K562 (cell line): Measurements from ENCODE around the gene UBE2E2. TPM values are rescaled to one million over a fixed set of nuclear protein-coding genes. Genes with fewer than 3 reads are reported as not detected.

ENCODE experiments used
- ATAC-seq: fragments of 200-7000 bp; cut with Tn5 transposase; 3 replicates; pipeline ENCODE4 v1.9.1; 2020; ENCODE audit warnings: moderate library complexity
- BruUV-seq: library from RNA; stranded (reverse); fragments of 400-500 nt; replicated peaks from 2 replicates; lab custom pipeline; 2021; lab: Mats Ljungman, UMichigan
- CTCF ChIA-PET: fragments of 300-600 bp; formaldehyde crosslinking; extraction: SDS; loops from one replicate; lab custom pipeline; 2021; ENCODE audit warnings: low intra/inter-chr PET ratio; lab: Yijun Ruan, JAX
- POLR2A ChIA-PET: fragments of 300-600, 350-650 bp; sonication (Branson Sonifier 250); formaldehyde crosslinking; extraction: SDS; loops from one replicate; lab custom pipeline; 2021; ENCODE audit warnings: antibody characterized with exemption, inconsistent platforms; lab: Yijun Ruan, JAX
- DNase-seq, 4 experiments: peaks; one replicate each; pipeline versions ENCODE4 v3.0.0 to v3.0.0-alpha.2; 2011 to 2018; ENCODE audit warnings: low spot score in 3 of 4, mixed read lengths in 3 of 4; ENCODE audit errors: extremely low read depth in 1 of 4
- FAIRE-seq: peaks from 2 replicates; lab custom pipeline; 2011; peaks lifted over from hg19 to GRCh38; lab: Jason Lieb, UNC
- H2AFZ ChIP-seq: 2 replicates; pipeline ENCODE4 v1.6.0; 2011; ENCODE audit warnings: low read depth, low read length, control low read depth, inconsistent platforms
- H3K27ac ChIP-seq: fragments of 200-600 bp; 3 replicates; pipeline ENCODE4 v1.8.0; 2011; ENCODE audit warnings: low read depth, mild to moderate bottlenecking, control low read depth, inconsistent platforms, low read length, moderate library complexity, mixed read lengths; ENCODE audit errors: extremely low read depth
- H3K27me3 ChIP-seq, 2 experiments: fragments of 300-600 bp in 1 of 2; 2 replicates in 1 of 2; 3 replicates in 1 of 2; pipeline versions ENCODE4 v1.6.0 to v1.8.0; 2011; ENCODE audit warnings: inconsistent platforms in 2 of 2, low read length in 2 of 2, mild to moderate bottlenecking in 1 of 2, mixed read lengths in 1 of 2, moderate library complexity in 1 of 2; ENCODE audit not compliant: control insufficient read depth in 2 of 2, insufficient read depth in 2 of 2
- H3K36me3 ChIP-seq: fragments of 300-600 bp; 3 replicates; pipeline ENCODE4 v1.8.0; 2011; ENCODE audit warnings: mild to moderate bottlenecking, low read length, inconsistent platforms; ENCODE audit not compliant: control insufficient read depth, insufficient read depth
- H3K4me1 ChIP-seq, 2 experiments: fragments of 200-600 bp in 1 of 2; replicated peaks in 1 of 2; 2 replicates in 1 of 2; 3 replicates in 1 of 2; pipeline versions ENCODE4 v1.5.1 to v1.8.0; 2011; ENCODE audit warnings: inconsistent platforms in 2 of 2, low read length in 2 of 2, mild to moderate bottlenecking in 1 of 2, mixed read lengths in 1 of 2, moderate library complexity in 1 of 2; ENCODE audit not compliant: control insufficient read depth in 2 of 2, insufficient read depth in 2 of 2
- H3K4me2 ChIP-seq: 2 replicates; pipeline ENCODE4 v1.6.1; 2011; ENCODE audit warnings: low read length, control low read depth, inconsistent platforms, mixed read lengths; ENCODE audit not compliant: insufficient read depth
- H3K4me3 ChIP-seq: fragments of 200-600 bp; sonication (generic), shearing (Covaris generic); 2 replicates; pipeline ENCODE4 v1.5.1; 2016; ENCODE audit warnings: control low read depth, inconsistent platforms
- H3K79me2 ChIP-seq: fragments of 200-600 bp; 3 replicates; pipeline ENCODE4 v1.8.0; 2011; ENCODE audit warnings: low read length, inconsistent platforms; ENCODE audit not compliant: control insufficient read depth, insufficient read depth
- H3K9ac ChIP-seq, 2 experiments: 2 replicates each; pipeline versions ENCODE4 v1.6.0 to v1.6.1; 2011; ENCODE audit warnings: low read depth in 2 of 2, low read length in 2 of 2, control low read depth in 1 of 2, inconsistent platforms in 1 of 2, mild to moderate bottlenecking in 1 of 2, mixed read lengths in 1 of 2; ENCODE audit not compliant: insufficient read depth in 1 of 2
- H3K9me1 ChIP-seq: one replicate; pipeline ENCODE4 v1.6.0; 2011; ENCODE audit warnings: inconsistent platforms, mild to moderate bottlenecking, low read length, moderate library complexity; ENCODE audit not compliant: control insufficient read depth, insufficient read depth
- H3K9me3 ChIP-seq: replicated peaks from 2 replicates; pipeline ENCODE4 v1.5.1; 2011; ENCODE audit warnings: low read depth, low read length, inconsistent platforms; ENCODE audit not compliant: control insufficient read depth, insufficient read depth
- H4K20me1 ChIP-seq: replicated peaks from 2 replicates; pipeline ENCODE4 v1.6.1; 2011; ENCODE audit warnings: low read length, inconsistent platforms, mixed read lengths; ENCODE audit not compliant: control insufficient read depth, insufficient read depth
- ATF1 ChIP-seq, 2 experiments: fragments of 450-650 bp in 1 of 2; IDR thresholded peaks; 2 replicates each; pipeline ENCODE4 v1.6.1; 2016; ENCODE audit warnings: missing compliant biosample characterization in 1 of 2, missing genetic modification characterization in 1 of 2
- BDP1 ChIP-seq: IDR thresholded peaks from 3 replicates; pipeline ENCODE4 v1.6.1; 2011; ENCODE audit not compliant: insufficient read length, insufficient read depth
- CHD4 ChIP-seq: fragments of 200-600 bp; sonication (generic); IDR thresholded peaks from 3 replicates; pipeline ENCODE4 v1.6.1; 2012; ENCODE audit warnings: low read depth, mild to moderate bottlenecking, mixed read lengths, low read length, inconsistent platforms; ENCODE audit not compliant: insufficient read depth, insufficient replicate concordance, poor library complexity, severe bottlenecking
- EZH2 ChIP-seq: IDR thresholded peaks from 2 replicates; pipeline ENCODE4 v1.6.1; 2012; ENCODE audit warnings: low read depth, mild to moderate bottlenecking, inconsistent platforms, low read length, borderline replicate concordance
- HDAC8 ChIP-seq: fragments of 450-650 bp; IDR thresholded peaks from 2 replicates; pipeline ENCODE4 v1.6.1; 2016; ENCODE audit warnings: mild to moderate bottlenecking, missing genetic modification characterization, moderate library complexity, missing compliant biosample characterization
- MTA2 ChIP-seq: fragments of 450-650 bp; IDR thresholded peaks from 2 replicates; pipeline ENCODE4 v1.6.1; 2016; ENCODE audit warnings: low read depth
- RFX1 ChIP-seq: fragments of 450-650 bp; IDR thresholded peaks from 2 replicates; pipeline ENCODE4 v1.6.1; 2016; ENCODE audit warnings: mild to moderate bottlenecking, moderate library complexity
- RUNX1 ChIP-seq: sonication (generic); IDR thresholded peaks from 2 replicates; pipeline ENCODE4 v1.6.1; 2016; ENCODE audit warnings: antibody characterized with exemption, low read depth
- YBX1 ChIP-seq: fragments of 450-650 bp; IDR thresholded peaks from 2 replicates; pipeline ENCODE4 v1.7.1; 2016; ENCODE audit warnings: mild to moderate bottlenecking
- ZNF354B ChIP-seq: fragments of 250-450 bp; sonication (Bioruptor Pico); IDR thresholded peaks from 2 replicates; pipeline ENCODE4 v1.4.0; 2020
- ZNF431 ChIP-seq: sonication (generic); formaldehyde crosslinking; IDR thresholded peaks from 2 replicates; pipeline ENCODE4 v1.8.0; 2022; ENCODE audit warnings: mild to moderate bottlenecking, missing genetic modification reagents
- ZNF707 ChIP-seq: fragments of 250-450 bp; sonication (Bioruptor Pico); conservative IDR thresholded peaks from 2 replicates; pipeline ENCODE4 v1.8.0; 2022; ENCODE audit warnings: inconsistent platforms, mild to moderate bottlenecking, moderate library complexity
- ZNF76 ChIP-seq: fragments of 250-450 bp; sonication (Bioruptor Pico); IDR thresholded peaks from 2 replicates; pipeline ENCODE4 v1.4.0; 2020; ENCODE audit warnings: mild to moderate bottlenecking, moderate library complexity, borderline replicate concordance
- ZNF766 ChIP-seq: fragments of 200-800 bp; sonication (Bioruptor generic); conservative IDR thresholded peaks from 2 replicates; pipeline ENCODE4 v1.6.1; 2016; ENCODE audit warnings: missing genetic modification characterization, missing compliant biosample characterization
- WGBS: fragments of 100-300 bp; shearing (Covaris generic); methylation state at CpG from one replicate; pipeline ENCODE4 v1.1.6; 2016; ENCODE audit warnings: low coverage, mixed read lengths; ENCODE audit not compliant: insufficient coverage; ENCODE audit errors: missing lambda C conversion rate; 5-methylcytosine and 5-hydroxymethylcytosine counted together
- in situ Hi-C: fragments of 300-500 bp; cut with MboI; formaldehyde crosslinking; loops from 4 replicates; pipeline ENCODE4 v1.15.0; 2018; ENCODE audit warnings: inconsistent platforms, mixed read lengths
- intact Hi-C: fragments of 100-400 bp; cut with micrococcal nuclease; formaldehyde crosslinking; loops from 2 replicates; pipeline ENCODE4 v1.14.2; 2022
- polyA plus RNA-seq, 8 experiments: library from polyadenylated mRNA; depleted of rRNA in 4 of 8; stranded (reverse) in 5 of 8; unstranded in 3 of 8; fragments of >200 nt; fragmentation: Nextera tagmentation in 2 of 8; fragmentation: Illumina TruSeq in 1 of 8; extraction: Ambion mirVana in 2 of 8; extraction: Trizol in 1 of 8; gene quantifications; 2 replicates each; pipeline versions ENCODE4 v1.2.1 to v1.2.3, GENCODE V29; 2011 to 2014; ENCODE audit warnings: inconsistent platforms in 1 of 8, missing spikeins in 1 of 8
- total RNA-seq, 7 experiments: library from RNA; depleted of rRNA in 6 of 7; stranded (reverse); fragments of >200 nt in 6 of 7; fragmentation: Illumina TruSeq in 2 of 7; extraction: Trizol in 2 of 7; gene quantifications; 2 replicates each; pipeline versions ENCODE4 v1.2.1 to v1.2.3, GENCODE V29; 2011 to 2021; ENCODE audit warnings: low replicate concordance in 1 of 7
- TF ChIP-seq, protein P1 (sequence below): fragments of 450-650 bp; formaldehyde crosslinking; conservative IDR thresholded peaks from 2 replicates; pipeline ENCODE4 v1.4.0; 2022; ENCODE audit warnings: mild to moderate bottlenecking, missing genetic modification characterization
- TF ChIP-seq, protein P2 (sequence below), 2 experiments: fragments of 250-450 bp in 1 of 2; fragments of 450-650 bp in 1 of 2; sonication (Bioruptor Pico) in 1 of 2; IDR thresholded peaks; 2 replicates each; pipeline versions ENCODE4 v1.6.1 to v1.8.0; 2016 to 2021; ENCODE audit warnings: mild to moderate bottlenecking in 2 of 2, moderate library complexity in 2 of 2, missing compliant biosample characterization in 1 of 2, missing genetic modification characterization in 1 of 2
- TF ChIP-seq, protein P3 (sequence below): fragments of 250-450 bp; sonication (Bioruptor Pico); IDR thresholded peaks from 2 replicates; pipeline ENCODE4 v1.4.0; 2020; ENCODE audit warnings: mild to moderate bottlenecking
- TF ChIP-seq, protein P4 (sequence below): fragments of 250-450 bp; sonication (Bioruptor Pico); IDR thresholded peaks from 2 replicates; pipeline ENCODE4 v1.8.0; 2022; ENCODE audit warnings: inconsistent platforms

Gene UBE2E2
- total and polyA plus RNA-seq, 9 of the 15 experiments (the other 6 are each of a cell fraction or from before 2014, with no cell fraction given) = 0.22 to 5.1 (median 1.9) TPM

DNA sequence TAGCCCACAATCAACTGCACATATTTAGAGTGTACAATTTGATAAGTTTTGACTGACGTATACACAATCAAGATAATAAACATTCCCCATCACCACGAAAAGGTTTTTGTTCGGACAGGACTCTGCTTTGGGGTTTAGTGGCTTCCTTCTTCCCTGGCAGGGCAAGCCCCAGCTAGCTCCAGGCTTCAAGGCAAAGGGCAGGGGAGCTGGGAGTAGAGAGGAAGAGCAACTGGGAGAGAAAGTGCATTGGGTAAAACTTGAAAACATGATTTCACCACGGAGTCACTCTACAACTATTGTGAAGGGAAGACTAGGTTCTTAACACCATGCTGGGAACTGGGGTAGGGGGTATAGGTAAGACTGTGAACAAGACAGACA lies 417.5 kb downstream of the UBE2E2 start:
- Histone ChIP-seq H3K9ac (no peak overlapping the region), H3K27ac (no peak overlapping the region), H3K4me1 (no peaks in the 10 kb centered on the region), H3K4me2 (no peak overlapping the region), H2AFZ (no peak overlapping the region), H4K20me1 (no peaks in the 10 kb centered on the region), H3K9me3 (no peaks in the 10 kb centered on the region), H3K27me3 (no peaks in the 10 kb centered on the region; a peak in 1 of 5 replicates), H3K36me3 (no peaks in the 10 kb centered on the region), H3K79me2 (no peaks in the 10 kb centered on the region), H3K4me3 (no peak overlapping the region), H3K9me1 (no peaks in the 10 kb centered on the region)
- no peak for ATAC-seq
- intact Hi-C loops (no loop called here), in situ Hi-C loops (no loop called here)
- BruUV-seq = no TSS peak
- CTCF ChIA-PET = no interaction called here
- 3% methylated on average over 4 of the region's 4 CpGs for WGBS
- POLR2A ChIA-PET = no interaction called here
- DNase-seq = no peak
- TF ChIP-seq CHD4 (no peak), BDP1 (no peak), RUNX1 (no peak), ZNF766 (CRISPR knock-in tag) (no peak), MTA2 (no peak), ZNF431 (CRISPR knock-in tag) (no peak), ZNF76 (CRISPR knock-in tag) (no peak), ZNF354B (CRISPR knock-in tag) (no peak), EZH2 (no peak), YBX1 (no peak), ZNF707 (CRISPR knock-in tag) (no peak), ATF1 (CRISPR knock-in tag; IDR thresholded peaks at IDR 0.05) (no peak), ATF1 (tag; IDR thresholded peaks at IDR 0.05) (no peak), RFX1 (no peak), HDAC8 (tag) (no peak)
- TF ChIP-seq, protein P1, sequence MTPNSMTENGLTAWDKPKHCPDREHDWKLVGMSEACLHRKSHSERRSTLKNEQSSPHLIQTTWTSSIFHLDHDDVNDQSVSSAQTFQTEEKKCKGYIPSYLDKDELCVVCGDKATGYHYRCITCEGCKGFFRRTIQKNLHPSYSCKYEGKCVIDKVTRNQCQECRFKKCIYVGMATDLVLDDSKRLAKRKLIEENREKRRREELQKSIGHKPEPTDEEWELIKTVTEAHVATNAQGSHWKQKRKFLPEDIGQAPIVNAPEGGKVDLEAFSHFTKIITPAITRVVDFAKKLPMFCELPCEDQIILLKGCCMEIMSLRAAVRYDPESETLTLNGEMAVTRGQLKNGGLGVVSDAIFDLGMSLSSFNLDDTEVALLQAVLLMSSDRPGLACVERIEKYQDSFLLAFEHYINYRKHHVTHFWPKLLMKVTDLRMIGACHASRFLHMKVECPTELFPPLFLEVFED (CRISPR knock-in tag) = no peak
- TF ChIP-seq, protein P2, sequence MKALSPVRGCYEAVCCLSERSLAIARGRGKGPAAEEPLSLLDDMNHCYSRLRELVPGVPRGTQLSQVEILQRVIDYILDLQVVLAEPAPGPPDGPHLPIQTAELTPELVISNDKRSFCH (CRISPR knock-in tag; IDR thresholded peaks at IDR 0.05) = no peak
- TF ChIP-seq, protein P2 (tag; IDR thresholded peaks at IDR 0.05) = no peak
- TF ChIP-seq, protein P3, sequence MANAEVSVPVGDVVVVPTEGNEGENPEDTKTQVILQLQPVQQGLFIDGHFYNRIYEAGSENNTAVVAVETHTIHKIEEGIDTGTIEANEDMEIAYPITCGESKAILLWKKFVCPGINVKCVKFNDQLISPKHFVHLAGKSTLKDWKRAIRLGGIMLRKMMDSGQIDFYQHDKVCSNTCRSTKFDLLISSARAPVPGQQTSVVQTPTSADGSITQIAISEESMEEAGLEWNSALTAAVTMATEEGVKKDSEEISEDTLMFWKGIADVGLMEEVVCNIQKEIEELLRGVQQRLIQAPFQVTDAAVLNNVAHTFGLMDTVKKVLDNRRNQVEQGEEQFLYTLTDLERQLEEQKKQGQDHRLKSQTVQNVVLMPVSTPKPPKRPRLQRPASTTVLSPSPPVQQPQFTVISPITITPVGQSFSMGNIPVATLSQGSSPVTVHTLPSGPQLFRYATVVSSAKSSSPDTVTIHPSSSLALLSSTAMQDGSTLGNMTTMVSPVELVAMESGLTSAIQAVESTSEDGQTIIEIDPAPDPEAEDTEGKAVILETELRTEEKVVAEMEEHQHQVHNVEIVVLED (CRISPR knock-in tag) = no peak
- TF ChIP-seq, protein P4, sequence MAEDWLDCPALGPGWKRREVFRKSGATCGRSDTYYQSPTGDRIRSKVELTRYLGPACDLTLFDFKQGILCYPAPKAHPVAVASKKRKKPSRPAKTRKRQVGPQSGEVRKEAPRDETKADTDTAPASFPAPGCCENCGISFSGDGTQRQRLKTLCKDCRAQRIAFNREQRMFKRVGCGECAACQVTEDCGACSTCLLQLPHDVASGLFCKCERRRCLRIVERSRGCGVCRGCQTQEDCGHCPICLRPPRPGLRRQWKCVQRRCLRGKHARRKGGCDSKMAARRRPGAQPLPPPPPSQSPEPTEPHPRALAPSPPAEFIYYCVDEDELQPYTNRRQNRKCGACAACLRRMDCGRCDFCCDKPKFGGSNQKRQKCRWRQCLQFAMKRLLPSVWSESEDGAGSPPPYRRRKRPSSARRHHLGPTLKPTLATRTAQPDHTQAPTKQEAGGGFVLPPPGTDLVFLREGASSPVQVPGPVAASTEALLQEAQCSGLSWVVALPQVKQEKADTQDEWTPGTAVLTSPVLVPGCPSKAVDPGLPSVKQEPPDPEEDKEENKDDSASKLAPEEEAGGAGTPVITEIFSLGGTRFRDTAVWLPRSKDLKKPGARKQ (CRISPR knock-in tag) = no peak
- FAIRE-seq = no peak
